ENCODE measurements around the gene ADAMTS2.

- TF ChIP-seq CTCF (conservative IDR thresholded peaks at IDR 0.05; ENCODE audit: low read depth, low read length) (no peak), EZH2phosphoT487 (IDR thresholded peaks at IDR 0.05; ENCODE audit: borderline replicate concordance, low read length) (no peak), EZH2 (IDR thresholded peaks at IDR 0.05; ENCODE audit: low read length, unreplicated experiment) (no peak)
Measured at GRCh38 chr5:179118756-179119414, 226.4 kb downstream of the ADAMTS2 start.
